HG02763 (cell line): ENCODE data around the gene ST7.

Experiments
- ATAC-seq: cut with Tn5 transposase; IDR thresholded peaks from one replicate; pipeline ENCODE4 v1.9.1; 2021; ENCODE audit warnings: mild to moderate bottlenecking, moderate library complexity; ENCODE audit not compliant: unreplicated experiment

Gene ST7

DNA sequence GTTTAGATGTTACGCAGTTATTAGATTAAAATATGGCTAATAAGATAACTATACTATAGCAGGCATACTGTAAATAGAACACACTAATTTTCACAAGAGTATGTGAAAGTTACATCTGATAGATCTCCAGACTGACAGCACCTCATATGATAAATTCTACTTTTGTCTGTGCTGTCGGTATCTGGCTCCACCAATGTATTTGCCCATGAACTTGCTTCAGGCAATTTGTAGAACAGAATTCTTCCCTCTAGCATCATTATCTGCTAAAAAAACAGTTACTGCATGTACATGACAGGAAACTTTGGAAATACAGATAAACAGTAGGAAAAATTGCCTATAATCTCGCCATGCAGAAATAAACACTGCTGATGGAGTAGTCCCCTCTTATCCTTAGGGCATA, 231.8 kb downstream of the ST7 start:
- no peak for ATAC-seq

DNA sequence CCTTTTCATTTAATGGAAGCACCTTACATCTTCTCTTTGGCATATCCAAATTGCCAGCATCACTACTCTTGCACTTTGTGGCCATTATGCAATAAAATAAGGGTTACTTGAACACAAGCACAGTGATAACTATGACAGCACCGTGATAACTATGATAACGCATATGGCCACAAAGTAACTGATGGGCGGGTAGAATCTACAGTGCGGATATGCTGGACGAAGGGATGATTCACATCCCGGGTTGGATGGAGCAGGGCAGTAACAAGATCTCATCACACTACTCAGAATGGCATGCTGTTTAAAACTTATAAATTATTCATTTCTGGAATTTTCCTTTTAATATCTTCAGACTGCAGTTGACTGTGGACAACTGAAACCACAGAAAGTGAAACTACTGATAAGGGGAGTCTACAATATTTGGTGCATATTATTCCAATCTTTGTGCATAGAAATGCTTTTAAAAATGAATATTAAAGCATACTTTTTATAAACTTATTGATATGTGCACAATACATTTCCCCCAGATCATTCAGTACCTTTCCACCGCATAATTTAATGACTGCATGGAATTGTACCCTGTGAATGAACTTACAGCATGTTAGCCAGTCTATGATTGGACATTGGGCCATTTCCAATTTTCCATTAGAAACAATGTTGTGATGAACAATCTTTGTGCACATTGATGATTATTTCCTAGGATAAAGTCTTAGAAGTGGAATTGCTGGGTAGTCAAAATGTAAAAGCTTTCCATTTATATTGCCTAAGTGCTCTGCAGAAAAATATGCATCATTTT, 233.1 kb downstream of the ST7 start:
- no peak for ATAC-seq

- ATAC-seq = no peak
Measured at GRCh38 chr7:117188376-117188775, 235.1 kb downstream of the ST7 start.

GRCh38 chr7:117188949-117189592, 235.8 kb downstream of the ST7 start:
- no peak for ATAC-seq

- ATAC-seq = no peak
Measured at GRCh38 chr7:117190104-117190503, 236.8 kb downstream of the ST7 start.

- no peak for ATAC-seq
Measured at GRCh38 chr7:117190746-117191435, 237.6 kb downstream of the ST7 start.

DNA sequence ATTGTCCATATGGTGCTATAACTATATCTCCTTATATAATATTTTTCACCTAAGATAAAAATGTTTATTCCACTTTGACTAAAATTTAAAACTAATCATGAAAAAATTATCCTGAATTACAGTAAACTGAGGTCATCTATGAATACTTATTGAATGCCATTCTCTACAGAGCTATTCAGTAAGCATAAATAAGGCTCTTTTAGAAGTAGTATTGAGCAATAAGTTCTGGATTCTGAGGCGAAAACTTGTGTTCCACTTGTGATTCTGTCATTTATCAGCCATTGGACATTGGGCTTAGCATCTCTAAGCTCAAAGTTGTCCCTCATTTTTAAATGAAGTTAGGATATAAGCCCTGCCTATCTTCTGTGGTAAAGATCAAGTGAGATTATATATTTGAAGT, 238.8 kb downstream of the ST7 start:
- no peak for ATAC-seq

- ATAC-seq = no peak
Measured at GRCh38 chr7:117193564-117193963, 240.3 kb downstream of the ST7 start.

GRCh38 chr7:117194445-117194844, 241.1 kb downstream of the ST7 start:
- ATAC-seq = no peak

DNA sequence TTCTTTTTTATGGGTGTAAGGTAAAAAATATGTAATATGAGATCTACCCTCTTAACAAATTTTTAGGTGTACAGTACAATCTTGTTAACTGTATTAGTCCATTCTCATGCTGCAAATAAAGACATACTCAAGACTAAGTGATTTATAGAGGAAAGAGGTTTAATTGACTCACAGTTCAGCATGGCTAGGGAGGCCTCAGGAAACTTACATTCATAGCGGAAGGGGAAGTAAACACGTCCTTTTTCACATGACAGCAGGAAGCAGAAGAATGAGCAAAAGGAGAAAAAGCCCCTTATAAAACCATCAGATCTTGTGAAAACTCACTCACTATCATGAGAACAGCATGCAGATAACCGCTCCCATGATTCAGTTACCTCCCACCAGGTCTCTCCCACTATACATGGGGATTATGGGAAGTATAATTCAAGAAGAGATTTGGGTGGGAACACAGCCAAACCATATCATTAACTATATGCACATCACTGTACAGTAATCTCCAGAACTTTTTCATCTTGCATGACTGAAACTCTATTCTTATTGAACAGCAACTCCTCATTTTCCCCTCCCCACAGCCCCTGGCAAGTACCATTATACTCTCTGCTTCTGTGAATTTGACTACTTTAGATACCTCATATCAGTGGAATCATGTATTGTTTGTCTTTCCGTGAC, 242.2 kb downstream of the ST7 start:
- ATAC-seq = no peak

- no peak for ATAC-seq
Measured at GRCh38 chr7:117200132-117200531, 246.8 kb downstream of the ST7 start.

DNA sequence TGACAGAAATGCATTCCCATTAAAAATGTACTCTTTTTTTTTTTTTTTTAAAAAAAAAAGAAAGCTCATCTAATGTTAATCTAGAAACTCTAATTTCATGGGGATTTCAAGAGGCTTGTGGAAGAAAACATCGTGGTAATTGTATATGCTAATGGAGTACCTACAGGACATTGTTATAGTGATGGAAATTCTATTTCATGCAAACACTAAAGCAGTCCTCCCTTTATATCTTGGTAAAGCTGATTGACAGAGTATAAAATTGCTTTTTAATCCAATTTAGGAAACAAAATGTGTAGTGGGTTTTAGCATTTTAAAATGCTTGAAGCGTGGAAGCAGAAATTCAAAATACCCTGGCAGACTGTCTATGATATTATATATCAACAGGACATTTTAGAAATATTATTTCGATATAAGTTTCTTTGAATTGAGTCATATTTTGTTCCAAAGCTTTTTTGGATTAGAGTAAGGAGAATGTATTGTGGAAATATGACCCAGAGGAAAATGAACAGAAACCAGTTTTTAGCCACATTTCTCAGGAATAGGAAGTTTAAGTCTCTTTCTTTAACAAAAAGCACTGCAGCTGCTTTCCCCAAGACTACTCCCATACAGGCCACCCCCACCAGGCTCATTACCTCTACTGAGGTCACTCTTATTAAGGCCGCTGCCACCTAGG, 247.6 kb downstream of the ST7 start:
- ATAC-seq = no peak

GRCh38 chr7:117202511-117202910, 249.2 kb downstream of the ST7 start:
- no peak for ATAC-seq

GRCh38 chr7:117203205-117203604, 249.9 kb downstream of the ST7 start:
- no peak for ATAC-seq

DNA sequence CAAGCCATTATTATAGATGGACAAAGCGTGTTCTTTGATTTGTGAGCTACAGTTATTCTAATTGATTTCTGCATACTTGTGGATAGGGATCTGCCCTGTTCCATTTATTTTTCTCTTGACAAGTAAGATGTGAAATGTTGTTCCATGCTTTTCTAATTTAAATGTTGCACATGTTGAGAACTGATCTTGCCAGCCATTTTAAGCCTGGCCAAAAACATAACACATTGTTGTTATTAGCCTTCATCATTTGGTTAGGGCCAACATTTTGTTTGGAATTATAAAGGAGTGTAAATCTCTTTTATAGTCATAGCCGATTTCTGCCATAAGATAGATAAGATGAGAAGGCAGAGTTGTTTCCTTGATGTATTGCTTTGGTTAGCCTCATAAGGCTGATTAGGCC, 252.6 kb downstream of the ST7 start:
- ATAC-seq = no peak

GRCh38 chr7:117208257-117208656, 255.0 kb downstream of the ST7 start:
- no peak for ATAC-seq

- ATAC-seq = no peak
Measured at GRCh38 chr7:117210397-117210796, 257.1 kb downstream of the ST7 start.

DNA sequence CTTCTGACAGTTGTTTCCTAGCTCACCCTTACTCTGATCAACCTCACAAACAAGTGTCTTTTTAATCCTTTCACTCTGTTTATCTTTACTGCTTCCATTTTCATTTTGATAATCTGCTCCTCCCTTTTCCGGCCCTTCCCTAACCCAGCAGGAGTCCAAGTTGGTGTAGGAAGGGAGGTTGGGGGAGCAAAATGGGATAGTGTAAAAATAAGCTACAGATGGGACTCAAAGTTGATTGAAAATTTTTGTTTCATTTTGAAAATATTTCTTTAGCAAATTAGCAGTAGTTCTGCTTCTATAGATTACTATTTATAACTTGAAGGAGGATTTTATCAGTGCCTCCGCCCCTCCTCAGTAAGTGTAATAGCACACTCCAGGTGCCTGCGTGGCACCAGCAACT, 257.6 kb downstream of the ST7 start:
- no peak for ATAC-seq

GRCh38 chr7:117211614-117212013, 258.3 kb downstream of the ST7 start:
- ATAC-seq = no peak

DNA sequence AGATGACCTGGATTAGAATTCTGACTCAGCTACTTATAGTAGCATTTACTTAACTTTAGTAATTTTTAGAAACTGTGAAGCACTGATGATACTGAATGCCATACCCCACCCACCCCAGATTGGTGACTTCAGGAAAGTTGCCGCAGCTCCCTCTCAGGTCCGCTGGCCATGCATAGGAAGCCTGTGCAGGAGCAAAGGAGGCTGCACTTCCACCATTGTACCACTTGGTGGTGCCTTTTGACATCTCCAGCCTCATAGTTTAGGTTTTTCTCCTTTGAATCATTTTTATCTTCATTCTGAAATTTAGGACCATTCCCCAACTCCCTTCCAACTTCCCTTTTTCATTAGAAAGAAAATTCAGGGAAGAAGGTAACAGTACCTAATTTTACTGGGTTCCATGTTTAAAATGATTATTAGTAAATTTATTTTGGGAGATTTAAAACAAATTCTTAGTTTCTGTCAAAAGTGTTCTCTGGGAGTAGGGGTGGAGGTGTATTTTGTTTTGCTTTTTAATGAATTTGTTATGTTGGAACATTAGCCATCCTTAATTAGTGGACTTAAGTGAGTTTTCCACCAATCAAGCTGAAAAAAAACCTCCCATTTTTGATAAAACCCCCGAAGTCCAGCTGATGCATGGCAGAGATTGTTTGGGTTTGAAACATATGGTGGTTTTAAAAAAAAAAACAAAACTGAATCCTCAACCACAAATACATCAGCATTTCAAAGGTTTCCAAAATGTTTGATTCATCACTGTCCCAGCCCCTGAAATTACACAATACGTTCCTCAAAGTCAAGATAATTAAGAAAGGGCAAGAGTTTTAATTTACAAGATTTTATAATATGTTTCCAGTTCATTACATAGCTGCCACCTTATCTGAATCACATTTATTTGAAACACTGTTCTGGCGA, 259.9 kb downstream of the ST7 start:
- peak; percentile 77 for ATAC-seq
